Astrocyte (in vitro differentiated cells and primary cell): ENCODE data around the gene MS4A6E. TPM values are rescaled to one million over a fixed set of nuclear protein-coding genes. Genes with fewer than 3 reads are reported as not detected.

Source experiments
- DNase-seq: peaks from one replicate; pipeline ENCODE4 v3.0.0-alpha.2; 2010; ENCODE audit warnings: low read depth
- FAIRE-seq: peaks from 2 replicates; lab custom pipeline; 2011; peaks lifted over from hg19 to GRCh38; lab: Jason Lieb, UNC
- H2AFZ ChIP-seq: 2 replicates; pipeline ENCODE4 v1.6.0; 2012; ENCODE audit warnings: low read depth, low read length, inconsistent platforms
- H3K27ac ChIP-seq: 2 replicates; pipeline ENCODE4 v1.5.1; 2011; ENCODE audit warnings: low read depth, low read length, inconsistent platforms
- H3K27me3 ChIP-seq: 2 replicates; pipeline ENCODE4 v1.6.0; 2011; ENCODE audit warnings: low read length, inconsistent platforms; ENCODE audit not compliant: insufficient read depth
- H3K36me3 ChIP-seq: 2 replicates; pipeline ENCODE4 v1.5.1; 2011; ENCODE audit warnings: low read length, inconsistent platforms; ENCODE audit not compliant: insufficient read depth
- H3K4me1 ChIP-seq: 2 replicates; pipeline ENCODE4 v1.5.1; 2011; ENCODE audit warnings: low read length, inconsistent platforms; ENCODE audit not compliant: insufficient read depth
- H3K4me2 ChIP-seq: 2 replicates; pipeline ENCODE4 v1.6.0; 2012; ENCODE audit warnings: low read length, inconsistent platforms
- H3K4me3 ChIP-seq: 2 replicates; pipeline ENCODE4 v1.5.1; 2011; ENCODE audit warnings: low read depth, mild to moderate bottlenecking, low read length, inconsistent platforms; ENCODE audit not compliant: insufficient read depth
- H3K79me2 ChIP-seq: 2 replicates; pipeline ENCODE4 v1.6.0; 2012; ENCODE audit warnings: mild to moderate bottlenecking, low read length, inconsistent platforms; ENCODE audit not compliant: insufficient read depth
- H3K9ac ChIP-seq: 2 replicates; pipeline ENCODE4 v1.6.0; 2012; ENCODE audit warnings: mild to moderate bottlenecking, low read length, inconsistent platforms
- H3K9me3 ChIP-seq: 2 replicates; pipeline ENCODE4 v1.5.1; 2012; ENCODE audit warnings: low read depth, mild to moderate bottlenecking, low read length, inconsistent platforms; ENCODE audit not compliant: insufficient read depth
- H4K20me1 ChIP-seq: 2 replicates; pipeline ENCODE4 v1.6.0; 2012; ENCODE audit warnings: low read length, inconsistent platforms; ENCODE audit not compliant: insufficient read depth
- H3K27ac Mint-ChIP-seq: one replicate; pipeline ENCODE4 v1.8.0; 2021; ENCODE audit warnings: mild to moderate bottlenecking, mixed read lengths; ENCODE audit not compliant: unreplicated experiment
- H3K27me3 Mint-ChIP-seq: one replicate; pipeline ENCODE4 v1.8.0; 2021; ENCODE audit warnings: low read depth, mixed read lengths; ENCODE audit not compliant: unreplicated experiment
- H3K36me3 Mint-ChIP-seq: one replicate; pipeline ENCODE4 v1.8.0; 2021; ENCODE audit warnings: low read depth, mixed read lengths; ENCODE audit not compliant: unreplicated experiment
- H3K4me1 Mint-ChIP-seq: one replicate; pipeline ENCODE4 v1.8.0; 2021; ENCODE audit warnings: low read depth, mixed read lengths; ENCODE audit not compliant: unreplicated experiment
- H3K4me3 Mint-ChIP-seq: one replicate; pipeline ENCODE4 v1.8.0; 2021; ENCODE audit warnings: mild to moderate bottlenecking, moderate library complexity, mixed read lengths; ENCODE audit not compliant: unreplicated experiment
- H3K9me3 Mint-ChIP-seq: one replicate; pipeline ENCODE4 v1.8.0; 2021; ENCODE audit warnings: mild to moderate bottlenecking, mixed read lengths; ENCODE audit not compliant: unreplicated experiment
- CTCF ChIP-seq: IDR thresholded peaks from 2 replicates; pipeline ENCODE4 v1.5.1; 2011; ENCODE audit warnings: low read depth, mild to moderate bottlenecking, inconsistent platforms, low read length, moderate library complexity; ENCODE audit not compliant: insufficient read depth
- EZH2 ChIP-seq: IDR thresholded peaks from 2 replicates; pipeline ENCODE4 v1.6.1; 2012; ENCODE audit warnings: mild to moderate bottlenecking, low read length, inconsistent platforms; ENCODE audit not compliant: insufficient read depth
- total RNA-seq: library from RNA; stranded (reverse); gene quantifications from 2 replicates; pipeline ENCODE4 v1.2.1, GENCODE V29; 2021

Gene MS4A6E
- total RNA-seq, 1 donor from 2014 or later, result not detected

DNA sequence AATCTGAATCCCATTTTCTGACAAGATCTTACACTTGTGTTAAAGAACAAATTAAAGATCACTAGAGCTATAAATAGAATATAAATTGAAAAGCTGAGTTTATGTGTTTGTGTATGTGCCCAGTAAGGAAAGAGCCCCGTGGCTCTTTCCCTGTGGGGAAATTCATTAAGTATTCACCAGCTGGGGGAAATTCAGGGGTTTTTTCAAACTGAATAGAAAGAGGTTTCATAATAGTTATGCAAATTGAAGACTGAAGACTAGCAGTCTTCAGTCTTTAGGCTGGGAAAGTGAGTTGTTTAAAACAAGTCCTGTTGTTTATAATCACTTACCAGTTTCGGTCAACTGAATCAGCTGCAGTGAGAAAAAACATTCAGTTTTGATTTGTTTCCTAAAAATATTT is 40.0 kb downstream of the MS4A6E start:
- no peak overlapping the region for H3K4me2 ChIP-seq
- H3K9me3 ChIP-seq, result no peaks in the 10 kb centered on the region
- H3K27ac ChIP-seq, result no peak overlapping the region
- peaks cover 7% of the 10 kb centered on the region for H3K4me1 Mint-ChIP-seq
- no peak overlapping the region for H3K4me3 Mint-ChIP-seq
- no peak overlapping the region for H2AFZ ChIP-seq
- H3K27me3 ChIP-seq, result no peaks in the 10 kb centered on the region
- H3K36me3 ChIP-seq, result no peaks in the 10 kb centered on the region
- TF ChIP-seq EZH2, result no peak
- TF ChIP-seq CTCF, result no peak
- H3K9ac ChIP-seq, result no peak overlapping the region
- FAIRE-seq (no peak), DNase-seq (no peak)
- peaks cover 2% of the 10 kb centered on the region for H3K27me3 Mint-ChIP-seq
- no peaks in the 10 kb centered on the region for H3K4me1 ChIP-seq
- H3K36me3 Mint-ChIP-seq, result no peaks in the 10 kb centered on the region
- H3K27ac Mint-ChIP-seq, result no peak overlapping the region
- H4K20me1 ChIP-seq, result peaks cover 4% of the 10 kb centered on the region
- no peaks in the 10 kb centered on the region for H3K79me2 ChIP-seq
- peaks cover 2% of the 10 kb centered on the region for H3K9me3 Mint-ChIP-seq
- H3K4me3 ChIP-seq, result no peak overlapping the region

DNA sequence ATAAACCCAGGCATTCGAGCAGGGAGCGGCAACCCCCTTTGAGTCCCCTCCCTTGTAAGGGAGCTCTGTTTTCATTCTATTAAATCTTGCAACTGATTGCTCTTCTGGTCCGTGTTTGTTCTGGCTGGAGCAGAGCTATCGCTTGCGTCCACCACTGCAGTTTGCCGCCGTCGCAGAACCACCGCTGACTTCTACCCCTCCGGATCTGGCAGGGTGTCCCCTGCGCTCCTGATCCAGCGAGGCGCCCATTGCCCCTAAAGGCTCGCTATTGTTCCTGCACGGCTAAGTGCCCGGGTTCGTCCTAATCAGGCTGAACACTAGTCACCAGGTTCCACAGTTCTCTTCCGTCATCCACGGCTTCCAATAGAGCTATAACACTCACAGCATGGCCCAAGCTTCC is 40.8 kb downstream of the MS4A6E start:
- Mint-ChIP-seq H3K27me3 (peaks cover 2% of the 10 kb centered on the region), H3K4me3 (no peak overlapping the region), H3K4me1 (peaks cover 7% of the 10 kb centered on the region), H3K9me3 (peaks cover 5% of the 10 kb centered on the region), H3K36me3 (no peaks in the 10 kb centered on the region), H3K27ac (no peak overlapping the region)
- H3K4me3 ChIP-seq, result no peak overlapping the region
- no peaks in the 10 kb centered on the region for H3K4me1 ChIP-seq
- no peak overlapping the region for H3K4me2 ChIP-seq
- H3K79me2 ChIP-seq, result no peaks in the 10 kb centered on the region
- peaks cover 4% of the 10 kb centered on the region for H4K20me1 ChIP-seq
- no peak for TF ChIP-seq EZH2
- no peak for TF ChIP-seq CTCF
- no peak overlapping the region for H2AFZ ChIP-seq
- DNase-seq, result no peak
- H3K9me3 ChIP-seq, result no peaks in the 10 kb centered on the region
- no peak overlapping the region for H3K9ac ChIP-seq
- no peak for FAIRE-seq
- H3K27me3 ChIP-seq, result no peaks in the 10 kb centered on the region
- H3K36me3 ChIP-seq, result no peaks in the 10 kb centered on the region
- no peak overlapping the region for H3K27ac ChIP-seq

- H3K4me2 ChIP-seq, result no peak overlapping the region
- Mint-ChIP-seq H3K36me3 (no peaks in the 10 kb centered on the region), H3K4me3 (no peak overlapping the region), H3K4me1 (peaks cover 7% of the 10 kb centered on the region), H3K9me3 (peaks cover 6% of the 10 kb centered on the region), H3K27ac (no peak overlapping the region), H3K27me3 (no peaks in the 10 kb centered on the region)
- H3K27ac ChIP-seq, result no peak overlapping the region
- no peak overlapping the region for H2AFZ ChIP-seq
- no peak overlapping the region for H3K9ac ChIP-seq
- no peaks in the 10 kb centered on the region for H4K20me1 ChIP-seq
- TF ChIP-seq EZH2, result no peak
- TF ChIP-seq CTCF, result no peak
- H3K9me3 ChIP-seq, result no peaks in the 10 kb centered on the region
- FAIRE-seq (no peak), DNase-seq (no peak)
- H3K27me3 ChIP-seq, result no peaks in the 10 kb centered on the region
- no peak overlapping the region for H3K4me3 ChIP-seq
- H3K79me2 ChIP-seq, result no peaks in the 10 kb centered on the region
- H3K36me3 ChIP-seq, result no peaks in the 10 kb centered on the region
- no peaks in the 10 kb centered on the region for H3K4me1 ChIP-seq
Observed at GRCh38 chr11:60370252-60370810, 43.3 kb downstream of the MS4A6E start.
